Stimulated activated CD8-positive, alpha-beta memory T cell treated with anti-CD3 and anti-CD28 coated beads, Interleukin-12 subunit alpha, Interleukin-12 subunit beta, amount 100 ng/mL, for 4 hours (primary cell): ENCODE data around the gene ALG9.
"Not testable (repeated sequence)": the region's sequence is repeated elsewhere in the genome, so short reads cannot be mapped to it uniquely, and the experiment has no call there.

ENCODE experiments used
- DNase-seq: peaks from one replicate; pipeline ENCODE4 v3.0.0-alpha.2; 2020; ENCODE audit warnings: low read depth

Gene ALG9, protein sequence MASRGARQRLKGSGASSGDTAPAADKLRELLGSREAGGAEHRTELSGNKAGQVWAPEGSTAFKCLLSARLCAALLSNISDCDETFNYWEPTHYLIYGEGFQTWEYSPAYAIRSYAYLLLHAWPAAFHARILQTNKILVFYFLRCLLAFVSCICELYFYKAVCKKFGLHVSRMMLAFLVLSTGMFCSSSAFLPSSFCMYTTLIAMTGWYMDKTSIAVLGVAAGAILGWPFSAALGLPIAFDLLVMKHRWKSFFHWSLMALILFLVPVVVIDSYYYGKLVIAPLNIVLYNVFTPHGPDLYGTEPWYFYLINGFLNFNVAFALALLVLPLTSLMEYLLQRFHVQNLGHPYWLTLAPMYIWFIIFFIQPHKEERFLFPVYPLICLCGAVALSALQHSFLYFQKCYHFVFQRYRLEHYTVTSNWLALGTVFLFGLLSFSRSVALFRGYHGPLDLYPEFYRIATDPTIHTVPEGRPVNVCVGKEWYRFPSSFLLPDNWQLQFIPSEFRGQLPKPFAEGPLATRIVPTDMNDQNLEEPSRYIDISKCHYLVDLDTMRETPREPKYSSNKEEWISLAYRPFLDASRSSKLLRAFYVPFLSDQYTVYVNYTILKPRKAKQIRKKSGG

DNA sequence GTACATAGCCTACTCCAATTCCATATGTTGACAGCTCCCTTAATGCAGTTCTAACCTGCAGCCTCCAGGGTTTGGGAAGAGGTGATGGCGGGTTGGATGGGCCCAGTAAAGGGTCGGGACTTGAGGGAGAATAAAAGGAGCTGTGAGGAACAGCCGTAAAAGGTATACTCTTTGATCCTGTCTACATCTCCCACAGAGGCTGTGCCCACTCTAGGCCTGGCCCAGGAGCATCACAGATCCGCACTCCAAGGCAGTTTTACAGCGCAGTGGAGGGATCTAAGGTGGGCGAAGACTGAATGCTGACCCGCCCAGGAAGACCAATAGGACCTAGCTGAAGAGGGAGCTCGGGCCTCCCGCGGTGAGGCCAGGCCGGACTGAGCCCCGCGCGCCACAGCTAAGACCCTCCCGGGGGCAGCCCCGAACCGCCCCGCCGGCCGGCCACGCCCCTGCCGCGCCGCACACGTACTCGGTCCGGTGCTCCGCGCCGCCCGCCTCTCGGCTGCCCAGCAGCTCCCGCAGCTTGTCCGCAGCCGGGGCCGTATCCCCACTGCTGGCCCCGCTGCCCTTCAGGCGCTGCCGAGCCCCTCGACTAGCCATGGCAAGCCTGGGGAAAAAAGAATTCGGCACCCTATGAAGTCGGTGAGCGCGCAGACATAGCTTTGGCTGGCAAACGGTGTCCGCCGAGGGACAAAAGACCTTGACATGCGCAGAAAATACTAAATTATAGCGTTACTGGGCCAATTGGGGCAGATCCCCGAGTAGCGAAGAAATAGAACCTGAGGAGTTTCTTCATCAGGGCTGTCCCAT, at the start of gene ALG9:
Gene ALG9, minus strand, starts transcription at position 696 of the 807 bp plus-strand sequence. Its CDS starts 99 bp downstream, at position 597.
- DNase-seq: peak; percentile 75

DNA sequence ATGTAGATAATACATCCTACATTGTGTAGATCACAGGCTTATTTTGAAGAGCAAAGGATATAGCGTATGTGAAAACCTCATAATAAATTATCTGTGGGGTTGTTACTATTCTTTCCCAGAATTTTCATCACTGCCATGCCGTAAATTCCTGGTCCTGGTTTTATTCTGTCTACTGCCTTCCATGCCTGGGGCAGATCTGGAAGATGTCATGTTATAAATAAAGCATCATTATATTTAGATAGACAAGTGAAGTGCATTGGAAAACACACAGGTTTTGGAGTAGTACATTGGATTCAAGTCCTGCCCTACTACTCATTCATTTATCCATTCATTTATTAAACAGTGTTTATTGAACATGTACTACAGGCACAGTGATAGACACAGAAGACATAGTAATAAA, 49.5 kb upstream of the ALG9 start:
- DNase-seq: no peak

DNA sequence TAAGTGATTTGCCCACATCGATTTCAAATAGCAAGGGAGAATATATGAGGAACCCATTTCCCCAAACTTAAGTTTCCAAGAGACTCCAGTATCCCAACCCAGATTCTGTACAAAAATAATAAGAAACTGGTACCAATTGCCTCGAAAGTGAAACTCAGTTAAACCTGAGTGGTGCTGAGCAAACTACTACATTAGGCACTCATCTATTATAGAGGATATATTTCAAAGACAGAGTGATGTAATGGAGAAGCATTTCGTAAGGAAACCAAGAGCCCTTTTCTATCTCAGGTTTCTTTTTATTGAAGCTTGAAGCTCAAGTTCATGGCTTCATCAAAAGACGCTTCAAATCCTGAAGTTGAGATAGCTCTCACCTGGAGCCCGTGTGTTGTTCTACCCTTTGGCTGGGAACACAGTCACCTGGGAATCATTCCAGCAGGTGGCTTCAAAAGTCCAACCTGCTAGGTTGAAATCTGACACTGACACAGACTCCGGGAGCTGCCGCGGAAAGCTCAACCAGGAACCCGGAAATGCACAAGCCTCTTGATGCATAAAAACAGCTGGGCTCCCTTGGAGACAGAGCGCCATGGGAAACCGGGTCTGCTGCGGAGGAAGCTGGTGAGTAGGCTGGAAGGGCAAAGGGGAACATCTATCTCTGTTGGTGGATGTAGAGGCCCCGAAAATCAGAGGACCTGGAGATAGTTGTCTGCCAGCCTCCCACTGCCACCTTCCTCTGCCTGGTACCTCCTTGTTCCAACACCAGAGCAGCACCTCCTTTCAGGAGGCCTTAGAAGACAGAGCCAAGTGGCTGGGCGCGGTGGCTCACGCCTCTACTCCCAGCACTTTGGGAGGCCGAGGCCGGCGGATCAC, 47.2 kb upstream of the ALG9 start, which contains the start of gene C11orf52:
Gene C11orf52, plus strand, starts transcription at position 524 of the 867 bp plus-strand sequence. Its CDS starts 60 bp downstream, at position 584.
- DNase-seq: no peak

DNA sequence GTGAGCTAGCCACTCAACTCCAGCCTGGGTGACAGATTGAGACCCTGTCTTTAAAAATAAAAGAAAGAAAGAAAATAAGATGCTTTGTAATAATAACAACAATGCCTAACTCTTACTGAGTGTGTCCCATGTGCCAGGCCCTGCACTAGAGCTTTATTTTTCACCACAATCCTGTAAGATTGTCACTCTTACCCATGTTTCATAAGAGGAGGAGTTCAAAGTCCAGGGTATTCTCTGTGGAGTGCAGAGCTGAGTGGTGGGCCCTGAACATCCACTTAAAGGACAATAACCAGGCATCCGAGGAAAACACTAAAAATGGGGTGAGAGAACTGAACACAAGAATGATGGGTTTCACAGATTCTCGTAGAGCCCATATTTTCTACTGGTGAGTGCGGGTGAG, 46.4 kb upstream of the ALG9 start:
- DNase-seq: no peak

DNA sequence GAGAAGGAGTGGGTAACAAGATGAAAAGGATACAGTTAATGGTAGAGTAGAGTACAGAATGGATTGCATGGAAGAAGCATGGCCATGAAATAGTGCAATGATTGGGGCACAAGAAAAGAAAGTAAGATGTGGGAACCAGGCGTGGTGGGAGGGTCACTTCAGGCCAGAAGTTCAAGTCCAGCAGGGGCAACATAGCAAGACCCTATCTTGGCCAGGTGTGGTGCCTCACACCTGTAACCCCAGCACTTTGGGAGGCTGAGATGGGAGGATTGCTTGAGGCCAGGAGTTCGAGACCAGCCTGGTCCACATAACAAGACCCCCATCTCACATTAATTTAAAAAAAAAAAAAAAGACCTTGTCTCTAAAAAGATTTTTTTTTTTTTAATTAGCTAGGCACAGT, 45.9 kb upstream of the ALG9 start:
- DNase-seq: no peak

DNA sequence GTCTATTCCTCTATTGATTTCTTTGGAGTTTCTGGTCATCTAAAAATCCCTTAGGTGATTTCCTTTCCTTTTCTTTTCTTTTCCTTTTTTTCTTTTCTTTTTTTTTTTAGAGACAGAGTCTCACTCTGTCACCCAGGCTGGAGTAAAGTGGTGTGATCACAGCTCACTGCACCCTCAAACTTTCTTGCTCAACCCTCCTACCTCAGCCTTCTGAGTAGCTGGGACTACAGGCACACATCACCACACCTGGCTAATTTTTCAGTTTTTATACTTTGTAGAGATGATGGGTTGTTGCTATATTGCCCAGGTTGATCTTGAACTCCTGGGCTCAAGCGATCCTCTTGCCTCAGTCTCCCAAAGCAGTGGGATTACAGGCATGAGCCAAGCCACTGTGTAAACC, 45.4 kb upstream of the ALG9 start:
- DNase-seq: no peak

DNA sequence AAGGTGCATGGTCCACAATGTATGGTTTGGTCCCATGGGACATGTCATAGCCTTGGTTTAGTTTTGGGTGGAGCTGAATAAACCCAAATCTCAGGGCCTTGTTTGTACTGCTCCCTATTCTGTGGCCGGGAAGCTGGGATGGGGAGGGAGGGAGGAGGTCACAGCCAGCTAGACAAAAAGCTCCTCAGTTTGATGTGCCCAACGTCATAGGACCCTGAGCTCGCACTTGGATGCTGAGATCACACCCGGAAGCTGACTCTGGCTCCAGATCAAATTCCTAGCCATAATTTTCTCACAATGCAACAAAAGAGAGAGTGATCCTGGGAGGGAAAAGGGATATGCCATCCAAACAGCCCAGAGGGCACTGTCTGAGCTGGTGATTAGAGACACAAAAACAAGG, 42.6 kb upstream of the ALG9 start:
- no peak for DNase-seq

DNA sequence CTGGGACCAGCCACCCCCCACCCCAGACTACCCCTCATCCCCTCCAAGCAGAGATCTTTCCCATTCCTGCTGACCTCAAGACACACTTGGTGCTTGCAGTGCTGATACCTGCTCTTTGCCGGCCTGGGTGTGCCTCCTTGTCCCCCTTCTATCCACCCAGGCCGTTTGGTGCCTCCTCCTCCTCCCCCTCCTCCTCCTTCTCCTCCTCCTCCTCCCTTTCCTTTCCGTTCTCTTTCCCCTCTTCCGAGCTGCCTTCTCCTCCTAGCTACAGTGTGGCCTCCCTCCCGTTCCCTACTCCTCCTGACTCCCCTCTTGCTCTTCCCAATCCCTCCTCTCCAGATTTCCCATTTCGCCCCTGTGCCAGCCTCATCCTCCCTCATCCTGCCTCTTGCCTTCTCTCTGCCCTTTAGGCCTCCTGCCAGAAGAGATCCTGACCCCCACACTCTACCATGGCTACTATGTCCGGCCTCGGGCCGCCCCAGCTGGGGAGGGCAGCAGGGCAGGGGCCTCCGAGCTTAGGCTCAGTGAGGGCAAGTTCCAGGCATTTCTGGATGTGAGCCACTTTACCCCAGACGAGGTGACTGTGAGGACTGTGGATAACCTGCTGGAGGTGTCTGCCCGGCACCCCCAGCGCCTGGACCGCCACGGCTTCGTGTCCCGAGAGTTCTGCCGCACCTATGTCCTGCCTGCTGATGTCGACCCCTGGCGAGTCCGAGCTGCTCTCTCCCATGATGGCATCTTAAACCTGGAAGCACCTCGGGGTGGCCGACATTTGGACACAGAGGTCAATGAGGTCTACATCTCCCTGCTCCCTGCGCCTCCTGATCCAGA, 41.9 kb upstream of the ALG9 start:
- DNase-seq: no peak

DNA sequence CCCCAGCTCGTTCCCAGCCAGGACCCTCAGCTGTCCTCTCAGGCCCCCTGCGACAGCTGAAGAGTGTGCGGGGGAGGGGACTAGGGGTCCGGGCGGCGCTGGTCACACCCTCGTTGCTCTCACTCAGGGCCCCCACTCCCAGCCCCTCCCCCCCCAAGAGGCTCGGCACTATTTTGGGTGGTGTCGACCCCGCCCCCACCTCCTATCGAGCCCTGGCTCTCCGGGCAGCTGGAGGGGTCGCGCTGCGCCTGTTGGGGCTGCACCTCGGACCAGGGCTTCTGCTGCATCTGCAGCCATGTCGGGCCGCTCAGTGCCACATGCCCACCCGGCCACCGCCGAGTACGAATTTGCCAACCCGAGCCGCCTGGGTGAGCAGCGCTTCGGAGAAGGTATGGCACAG, 41.2 kb upstream of the ALG9 start, which contains the start of gene HSPB2:
Gene HSPB2, plus strand, starts transcription at position 200 of the 400 bp plus-strand sequence. Its CDS starts 96 bp downstream, at position 296.
- no peak for DNase-seq

DNA sequence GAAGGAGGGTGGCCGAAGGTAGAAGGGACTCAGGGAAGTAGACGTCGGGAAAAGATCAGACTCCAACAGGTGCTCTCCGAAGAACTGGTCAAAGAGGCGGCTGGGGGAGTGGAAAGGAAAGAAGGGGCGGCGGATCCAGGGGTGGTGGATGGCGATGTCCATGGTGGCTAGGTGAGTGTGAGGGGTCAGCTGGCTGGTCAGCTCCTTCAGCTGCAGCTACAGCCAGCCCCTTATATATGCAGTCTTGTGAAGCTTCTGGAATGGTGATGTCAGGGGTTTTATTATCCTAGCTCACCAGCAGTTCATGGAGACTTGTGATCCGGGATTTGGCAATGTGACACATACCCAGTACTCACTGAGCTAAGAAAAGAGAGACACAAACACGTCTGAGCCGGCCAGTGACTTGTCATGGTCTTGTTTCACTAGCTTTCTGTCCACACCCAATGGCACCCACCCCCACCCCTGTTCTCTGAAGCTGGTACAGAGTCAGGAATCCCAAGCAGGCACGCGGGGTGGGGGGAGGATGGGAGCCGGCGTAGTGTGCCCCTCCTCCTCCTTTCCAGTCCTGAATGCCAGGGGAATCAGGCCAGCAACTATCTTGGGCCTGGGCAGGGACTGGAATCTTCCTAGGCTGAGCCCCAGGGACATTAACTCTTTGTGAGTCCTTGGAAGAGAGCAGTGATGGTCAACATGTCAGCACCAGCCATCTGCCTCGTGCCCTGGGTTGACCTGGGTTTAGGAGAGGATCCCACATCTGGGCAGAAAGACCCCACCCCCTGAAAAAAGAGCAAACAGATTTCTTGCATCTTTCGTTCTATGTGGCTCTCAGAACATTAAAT, 40.4 kb upstream of the ALG9 start, which contains the start of gene CRYAB:
Gene CRYAB, minus strand, starts transcription at position 208 of the 839 bp plus-strand sequence. Its CDS starts 46 bp downstream, at position 162.
- DNase-seq: no peak

DNA sequence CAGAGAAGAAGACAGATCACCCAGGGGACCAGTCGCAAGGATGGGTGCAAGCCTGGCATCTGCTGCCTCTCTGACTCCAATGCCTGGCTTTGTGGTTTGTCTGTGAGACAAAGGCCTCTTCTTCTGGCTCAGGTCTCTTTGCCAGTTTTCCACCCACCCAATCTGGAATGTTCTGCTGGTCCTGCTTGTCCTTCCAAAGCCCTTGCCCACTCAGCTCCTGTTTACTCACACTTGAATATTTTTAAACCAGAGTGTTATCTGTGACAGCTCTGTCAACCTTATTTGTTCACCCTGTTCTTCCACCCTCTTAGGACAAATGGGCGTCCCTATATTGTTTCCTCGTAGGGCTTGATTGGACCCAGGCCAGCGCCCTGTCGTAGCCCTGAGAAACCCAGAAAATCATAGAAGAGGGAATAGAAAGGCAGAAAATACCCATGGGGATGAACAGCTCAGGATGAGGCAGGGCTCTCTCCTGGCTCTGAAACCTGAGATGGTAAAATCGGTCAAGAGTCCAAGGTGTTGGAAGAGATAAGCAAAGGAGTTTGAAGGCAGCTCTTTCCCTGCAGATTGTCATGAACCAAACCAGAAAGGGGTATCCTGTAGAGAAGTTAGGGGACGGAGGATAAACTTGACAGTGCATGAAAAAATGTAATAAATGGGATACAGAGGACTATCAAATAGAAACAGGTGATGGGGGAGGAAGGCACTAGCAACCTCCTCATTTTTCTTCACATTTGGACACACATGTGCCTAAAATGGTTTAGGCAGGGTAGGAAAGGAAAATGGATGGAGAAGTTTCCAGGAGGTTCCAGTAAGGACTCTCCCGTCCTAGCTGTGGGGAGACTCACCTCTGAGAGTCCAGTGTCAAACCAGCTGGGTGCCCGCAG, 39.5 kb upstream of the ALG9 start:
- no peak for DNase-seq

DNA sequence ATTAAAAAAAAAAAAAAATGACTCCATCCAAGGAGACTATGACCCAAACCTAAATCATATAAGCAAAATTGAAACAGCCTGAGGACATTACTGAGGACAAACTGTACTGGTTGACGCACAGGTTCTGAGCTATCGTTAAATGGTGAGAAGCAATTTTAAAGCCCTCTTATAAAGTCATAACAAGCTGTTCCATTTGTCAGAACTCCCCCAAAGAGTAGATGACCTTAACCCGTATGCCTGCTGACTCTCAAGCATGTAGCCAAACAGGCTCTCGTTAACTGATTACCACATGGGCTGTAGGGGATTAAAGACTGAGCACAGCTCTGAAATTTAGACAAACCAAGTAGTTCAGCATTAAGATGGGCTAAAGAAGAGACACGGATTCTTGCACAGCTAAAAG, 38.0 kb upstream of the ALG9 start:
- DNase-seq: no peak

DNA sequence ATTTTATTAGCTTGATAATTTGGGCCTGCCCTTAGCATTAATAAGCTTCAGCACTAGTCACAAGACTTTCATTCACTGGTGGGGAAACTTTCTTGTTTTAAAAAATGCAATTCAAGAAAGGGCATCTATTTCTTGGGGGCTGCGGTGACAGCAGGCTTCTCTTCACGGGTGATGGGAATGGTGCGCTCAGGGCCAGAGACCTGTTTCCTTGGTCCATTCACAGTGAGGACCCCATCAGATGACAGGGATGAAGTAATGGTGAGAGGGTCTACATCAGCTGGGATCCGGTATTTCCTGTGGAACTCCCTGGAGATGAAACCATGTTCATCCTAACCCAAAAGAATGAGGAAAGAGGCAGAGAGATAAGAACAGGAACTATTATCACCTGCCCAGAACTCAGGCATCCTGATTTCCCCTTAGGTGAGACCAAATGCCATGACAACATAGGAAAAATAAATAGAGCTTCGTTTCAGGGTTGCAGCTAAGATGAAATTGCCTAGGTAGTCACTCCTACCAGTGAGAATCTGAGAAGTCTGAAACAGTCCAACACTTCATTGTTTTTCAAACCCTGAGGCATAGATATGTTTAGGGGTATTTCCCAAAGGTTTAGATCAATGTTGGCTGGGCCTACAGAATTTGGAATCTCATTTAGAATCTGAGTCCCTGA, 37.4 kb upstream of the ALG9 start:
- DNase-seq: no peak

DNA sequence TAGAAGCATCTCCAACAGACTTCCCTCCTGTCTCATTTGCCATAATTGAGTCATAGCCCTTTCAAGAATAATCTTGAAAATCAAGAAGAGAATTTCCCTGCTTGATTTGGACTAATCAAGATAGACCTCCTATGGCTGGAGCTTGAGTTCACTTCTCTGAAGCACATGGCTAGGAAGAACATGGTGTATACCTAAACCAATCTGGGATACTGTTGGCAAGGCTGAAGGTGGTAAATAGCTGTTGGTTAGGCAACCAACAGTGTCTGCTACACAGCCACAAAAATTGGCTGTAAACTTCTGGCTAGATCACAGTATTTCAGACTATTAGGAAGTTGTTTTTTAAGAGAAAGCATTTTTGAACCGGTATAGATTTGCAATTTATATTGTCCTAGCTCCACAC, 35.3 kb upstream of the ALG9 start:
- DNase-seq: no peak

DNA sequence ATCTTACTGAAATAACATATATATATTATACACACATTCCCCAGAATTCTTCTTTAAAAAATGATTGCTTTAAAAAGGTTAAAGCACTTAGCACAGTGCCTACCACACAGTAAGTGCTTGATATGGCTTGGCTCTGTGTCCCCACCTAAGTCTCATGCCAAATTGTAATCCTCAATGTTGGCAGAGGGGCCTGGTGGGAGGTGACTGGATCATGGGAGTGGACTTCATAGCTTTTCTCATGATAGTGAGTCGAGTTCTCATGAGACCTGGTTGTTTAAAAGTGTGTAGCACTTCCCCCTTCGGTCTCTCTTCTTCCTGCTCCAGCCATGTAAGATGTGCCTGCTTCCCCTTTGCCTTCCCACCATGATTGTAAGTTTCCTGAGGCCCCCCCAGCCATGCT, 34.0 kb upstream of the ALG9 start:
- DNase-seq: no peak

DNA sequence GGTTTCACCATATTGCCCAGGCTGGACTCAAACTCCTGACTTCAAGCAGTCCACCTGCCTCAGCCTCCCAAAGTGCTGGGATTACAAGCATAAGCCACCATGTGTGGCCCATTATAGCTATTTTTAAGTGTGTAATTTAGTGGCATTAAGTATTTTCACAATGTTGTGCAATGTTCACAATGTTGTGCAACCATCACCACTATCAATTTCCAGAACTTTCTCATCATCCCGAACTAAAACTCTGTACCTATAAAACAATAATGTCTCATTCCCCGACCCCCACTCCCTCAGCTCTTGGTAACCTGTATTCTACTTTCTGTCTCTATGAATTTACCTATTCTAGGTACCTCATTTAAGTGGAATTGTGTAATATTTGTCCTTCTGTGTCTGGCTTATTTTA, 15.5 kb upstream of the ALG9 start:
- DNase-seq: no peak

DNA sequence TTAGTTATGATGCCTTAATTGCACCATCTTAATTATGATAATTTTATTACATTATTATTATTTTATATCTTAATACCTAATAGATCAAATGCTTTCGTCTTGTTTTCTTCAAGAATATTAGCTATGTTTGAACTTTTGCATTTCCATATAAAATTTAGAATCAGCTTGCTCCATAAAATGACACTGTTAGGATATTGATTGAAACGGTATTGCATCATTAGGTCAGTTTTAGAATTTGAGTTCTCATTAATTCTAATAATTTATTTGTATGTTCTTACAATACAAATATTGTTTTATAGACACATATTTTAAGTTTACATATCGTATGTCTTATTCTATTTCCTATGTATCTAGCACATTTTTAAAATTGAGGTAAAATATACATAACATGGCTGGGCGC, 14.7 kb upstream of the ALG9 start:
- no peak for DNase-seq

DNA sequence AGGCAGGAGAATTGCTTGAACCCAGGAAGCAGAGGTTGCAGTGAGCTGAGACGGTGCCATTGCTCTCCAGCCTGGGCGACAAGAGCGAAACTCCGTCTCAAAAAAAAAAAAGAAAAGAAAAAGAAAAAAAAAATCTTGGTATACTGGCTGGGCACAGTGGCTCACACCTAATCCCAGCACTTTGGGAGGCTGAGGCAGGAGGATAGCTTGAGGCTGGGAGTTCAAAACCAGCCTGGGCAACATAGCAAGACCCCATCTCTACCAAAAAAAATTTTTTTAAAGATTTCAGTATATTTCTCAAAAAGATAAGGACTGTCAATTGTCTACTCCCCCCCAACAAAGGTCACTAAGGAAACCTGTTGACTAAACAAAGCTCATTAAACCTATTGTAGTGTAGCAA, 13.7 kb upstream of the ALG9 start:
- not testable (repeated sequence) for DNase-seq
